Endothelial cell of umbilical vein (primary cell): ENCODE measurements around the gene ARHGEF26. TPM values are rescaled to one million over a fixed set of nuclear protein-coding genes. Genes with fewer than 3 reads are reported as not detected.

Experiments
- BruUV-seq: library from RNA; stranded (reverse); fragments of 400-500 nt; replicated peaks from 2 replicates; lab custom pipeline; 2021; lab: Mats Ljungman, UMichigan
- CTCF ChIA-PET: fragments of 300-600, 350-600 bp; sonication (Branson Sonifier 250); formaldehyde crosslinking; loops from one replicate; lab custom pipeline; 2021; ENCODE audit warnings: antibody characterized with exemption, inconsistent platforms; lab: Charles Lee
- POLR2A ChIA-PET: fragments of 300-600, 350-600 bp; sonication (Branson Sonifier 250); formaldehyde crosslinking; loops from one replicate; lab custom pipeline; 2021; ENCODE audit warnings: antibody characterized with exemption, inconsistent platforms; lab: Charles Lee
- DNase-seq: peaks from one replicate; pipeline ENCODE4 v3.0.0-alpha.2; 2011; ENCODE audit warnings: low read depth, low spot score
- FAIRE-seq: peaks from 2 replicates; lab custom pipeline; 2011; peaks lifted over from hg19 to GRCh38; lab: Jason Lieb, UNC
- H2AFZ ChIP-seq: 2 replicates; pipeline ENCODE4 v1.6.0; 2012; ENCODE audit warnings: low read depth, low read length, control low read depth, inconsistent platforms
- H3K27ac ChIP-seq: 2 replicates; pipeline ENCODE4 v1.5.1; 2011; ENCODE audit warnings: low read depth, mild to moderate bottlenecking, control low read depth, low read length, moderate library complexity; ENCODE audit not compliant: insufficient read depth
- H3K27me3 ChIP-seq, 2 experiments: 2 replicates each; pipeline versions ENCODE4 v1.6.0 to v1.6.1; 2011; ENCODE audit warnings: low read length in 2 of 2, mixed read lengths in 1 of 2; ENCODE audit not compliant: control insufficient read depth in 2 of 2, insufficient read depth in 2 of 2
- H3K36me3 ChIP-seq, 2 experiments: 2 replicates in 1 of 2; 3 replicates in 1 of 2; pipeline ENCODE4 v1.5.1; 2011; ENCODE audit warnings: low read length in 2 of 2, mild to moderate bottlenecking in 1 of 2, moderate library complexity in 1 of 2; ENCODE audit not compliant: control insufficient read depth in 2 of 2, insufficient read depth in 2 of 2; ENCODE audit errors: extremely low read depth in 1 of 2
- H3K4me1 ChIP-seq: 3 replicates; pipeline ENCODE4 v1.5.1; 2011; ENCODE audit warnings: mild to moderate bottlenecking, low read length; ENCODE audit not compliant: control insufficient read depth, insufficient read depth; ENCODE audit errors: extremely low read depth
- H3K4me2 ChIP-seq: 2 replicates; pipeline ENCODE4 v1.6.1; 2011; ENCODE audit warnings: low read length, control low read depth, mixed read lengths; ENCODE audit not compliant: insufficient read depth
- H3K4me3 ChIP-seq, 3 experiments: fragments of 200-600 bp in 1 of 3; sonication (generic), shearing (Covaris generic) in 1 of 3; replicated peaks in 1 of 3; 2 replicates each; pipeline ENCODE4 v1.5.1; 2011 to 2016; ENCODE audit warnings: control low read depth in 3 of 3, low read length in 3 of 3, mild to moderate bottlenecking in 2 of 3, inconsistent platforms in 1 of 3, low read depth in 1 of 3, moderate library complexity in 1 of 3; ENCODE audit not compliant: insufficient read depth in 1 of 3
- H3K79me2 ChIP-seq: 2 replicates; pipeline ENCODE4 v1.6.0; 2012; ENCODE audit warnings: low read length, inconsistent platforms; ENCODE audit not compliant: control insufficient read depth, insufficient read depth
- H3K9ac ChIP-seq: replicated peaks from 2 replicates; pipeline ENCODE3; 2011; ENCODE audit warnings: low read length, control low read depth; ENCODE audit not compliant: insufficient read depth; ENCODE audit errors: extremely low read depth
- H3K9me1 ChIP-seq: replicated peaks from 3 replicates; pipeline ENCODE4 v1.6.0; 2011; ENCODE audit warnings: mild to moderate bottlenecking, low read length; ENCODE audit not compliant: control insufficient read depth, insufficient read depth; ENCODE audit errors: extremely low read depth
- H3K9me3 ChIP-seq: replicated peaks from 2 replicates; pipeline ENCODE4 v1.5.1; 2012; ENCODE audit warnings: low read length, inconsistent platforms; ENCODE audit not compliant: control insufficient read depth, insufficient read depth
- H4K20me1 ChIP-seq: replicated peaks from 2 replicates; pipeline ENCODE3; 2011; ENCODE audit warnings: mild to moderate bottlenecking, low read length; ENCODE audit not compliant: control insufficient read depth, insufficient read depth; ENCODE audit errors: extremely low read depth
- EZH2 ChIP-seq: IDR thresholded peaks from 2 replicates; pipeline ENCODE4 v1.6.1; 2012; ENCODE audit warnings: borderline replicate concordance, low read depth, mild to moderate bottlenecking, moderate library complexity, low read length, inconsistent platforms; ENCODE audit not compliant: severe bottlenecking
- FOS ChIP-seq: IDR thresholded peaks from 2 replicates; pipeline ENCODE4 v1.6.1; 2011; ENCODE audit warnings: mild to moderate bottlenecking, low read length, moderate library complexity, borderline replicate concordance; ENCODE audit not compliant: insufficient read depth
- GATA2 ChIP-seq: IDR thresholded peaks from 2 replicates; pipeline ENCODE4 v1.7.0; 2011; ENCODE audit warnings: low read depth, mild to moderate bottlenecking, moderate library complexity, mixed read lengths, low read length; ENCODE audit not compliant: insufficient read length, insufficient read depth
- JUN ChIP-seq: IDR thresholded peaks from 2 replicates; pipeline ENCODE4 v1.6.1; 2011; ENCODE audit warnings: borderline replicate concordance, low read depth; ENCODE audit not compliant: insufficient read length, insufficient read depth
- MYC ChIP-seq: IDR thresholded peaks from one replicate; pipeline ENCODE4 v1.6.1; 2011; ENCODE audit warnings: mild to moderate bottlenecking, low read depth, low read length
- POLR2A ChIP-seq: IDR thresholded peaks from 2 replicates; pipeline ENCODE4 v1.6.1; 2012; ENCODE audit warnings: low read depth, mild to moderate bottlenecking, control low read depth, low read length
- POLR2AphosphoS5 ChIP-seq: IDR thresholded peaks from 2 replicates; pipeline ENCODE4 v1.6.1; 2012; ENCODE audit warnings: low read depth, mild to moderate bottlenecking, control low read depth, low read length, moderate library complexity; ENCODE audit not compliant: insufficient read depth
- dilution Hi-C: fragments of 300-500 bp; cut with MboI; formaldehyde crosslinking; loops from one replicate; pipeline ENCODE4 v1.15.0; 2019; ENCODE audit warnings: low sequenced_read_pairs; ENCODE audit not compliant: extremely low pct_ligation_motif_present
- intact Hi-C: fragments of 100-400 bp; cut with micrococcal nuclease; formaldehyde crosslinking; loops from one replicate; pipeline ENCODE4 v1.10.0; 2022
- polyA plus RNA-seq, 4 experiments: library from polyadenylated mRNA; depleted of rRNA in 3 of 4; stranded (reverse) in 3 of 4; unstranded in 1 of 4; fragments of >200 nt; gene quantifications; 2 replicates each; pipeline versions ENCODE4 v1.2.1 to v1.2.3, GENCODE V29; 2011 to 2012; ENCODE audit warnings: missing spikeins in 1 of 4
- total RNA-seq: library from RNA; stranded (reverse); gene quantifications from 2 replicates; pipeline ENCODE4 v1.2.3, GENCODE V29; 2021
- TF ChIP-seq, protein P1 (sequence below): IDR thresholded peaks from 2 replicates; pipeline ENCODE4 v1.6.1; 2011; ENCODE audit not compliant: insufficient read depth, insufficient read length
- TF ChIP-seq, protein P2 (sequence below), 2 donors: IDR thresholded peaks; 1 replicate in 1 of 2; 2 replicates in 1 of 2; pipeline ENCODE4 v1.5.1; 2011; ENCODE audit warnings: low read length in 2 of 2, mild to moderate bottlenecking in 2 of 2, moderate library complexity in 2 of 2, control low read depth in 1 of 2, inconsistent platforms in 1 of 2, low read depth in 1 of 2; ENCODE audit not compliant: insufficient read depth in 1 of 2; ENCODE audit errors: extremely low read depth in 1 of 2

Gene ARHGEF26
- total and polyA plus RNA-seq, 2 donors (not counting 3 experiments of a cell fraction or from before 2014, with no cell fraction given): 0.57 to 2.9 TPM

DNA sequence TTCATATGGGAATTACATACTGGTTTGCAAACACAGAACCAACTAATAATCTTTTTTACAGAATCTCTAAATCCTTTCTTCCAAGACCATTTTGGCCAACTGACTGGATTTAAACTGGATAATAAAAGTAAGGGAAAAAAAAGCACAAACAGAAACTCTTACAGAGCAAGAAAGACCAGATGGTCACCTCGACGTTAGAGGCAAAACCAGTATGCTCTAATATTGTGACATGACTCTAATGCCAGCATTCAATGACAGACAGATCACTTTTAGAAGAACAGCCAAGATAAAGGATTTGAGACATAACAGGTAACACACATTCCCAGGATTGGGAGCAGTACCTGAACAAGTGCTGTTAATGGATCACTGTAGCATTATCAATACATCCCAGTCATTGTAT is 152.2 kb downstream of the ARHGEF26 start:
- no peak for FAIRE-seq
- TF ChIP-seq, protein P1, sequence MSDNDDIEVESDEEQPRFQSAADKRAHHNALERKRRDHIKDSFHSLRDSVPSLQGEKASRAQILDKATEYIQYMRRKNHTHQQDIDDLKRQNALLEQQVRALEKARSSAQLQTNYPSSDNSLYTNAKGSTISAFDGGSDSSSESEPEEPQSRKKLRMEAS: no peak
- TF ChIP-seq POLR2A (no peak), MYC (no peak), GATA2 (no peak), JUN (no peak), FOS (no peak), POLR2AphosphoS5 (no peak), EZH2 (no peak)
- TF ChIP-seq, protein P2, sequence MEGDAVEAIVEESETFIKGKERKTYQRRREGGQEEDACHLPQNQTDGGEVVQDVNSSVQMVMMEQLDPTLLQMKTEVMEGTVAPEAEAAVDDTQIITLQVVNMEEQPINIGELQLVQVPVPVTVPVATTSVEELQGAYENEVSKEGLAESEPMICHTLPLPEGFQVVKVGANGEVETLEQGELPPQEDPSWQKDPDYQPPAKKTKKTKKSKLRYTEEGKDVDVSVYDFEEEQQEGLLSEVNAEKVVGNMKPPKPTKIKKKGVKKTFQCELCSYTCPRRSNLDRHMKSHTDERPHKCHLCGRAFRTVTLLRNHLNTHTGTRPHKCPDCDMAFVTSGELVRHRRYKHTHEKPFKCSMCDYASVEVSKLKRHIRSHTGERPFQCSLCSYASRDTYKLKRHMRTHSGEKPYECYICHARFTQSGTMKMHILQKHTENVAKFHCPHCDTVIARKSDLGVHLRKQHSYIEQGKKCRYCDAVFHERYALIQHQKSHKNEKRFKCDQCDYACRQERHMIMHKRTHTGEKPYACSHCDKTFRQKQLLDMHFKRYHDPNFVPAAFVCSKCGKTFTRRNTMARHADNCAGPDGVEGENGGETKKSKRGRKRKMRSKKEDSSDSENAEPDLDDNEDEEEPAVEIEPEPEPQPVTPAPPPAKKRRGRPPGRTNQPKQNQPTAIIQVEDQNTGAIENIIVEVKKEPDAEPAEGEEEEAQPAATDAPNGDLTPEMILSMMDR (IDR thresholded peaks at IDR 0.05; ENCODE audit: extremely low read depth in 1 of 2, insufficient read depth in 1 of 2, low read depth in 1 of 2, low read length in 2 of 2): no peak
- dilution Hi-C loops: no loop called here
- Histone ChIP-seq H3K4me2 (no peak overlapping the region), H3K4me3 (no peak overlapping the region), H3K4me1 (no peaks in the 10 kb centered on the region), H3K9ac (no peak overlapping the region), H3K27me3 (no peaks in the 10 kb centered on the region), H3K79me2 (no peaks in the 10 kb centered on the region), H3K9me1 (no peaks in the 10 kb centered on the region), H3K27ac (no peak overlapping the region), H3K9me3 (no peaks in the 10 kb centered on the region), H3K36me3 (peaks cover 7 to 14% of the 10 kb centered on the region in 2 experiments), H2AFZ (no peak overlapping the region), H4K20me1 (no peaks in the 10 kb centered on the region)
- no peak for DNase-seq
- BruUV-seq: no TSS peak
- intact Hi-C loops: no loop called here
- ChIA-PET CTCF (no interaction called here), POLR2A (no interaction called here)
